ENCODE measurements around the gene QKI. TPM values are rescaled to one million over a fixed set of nuclear protein-coding genes. Genes with fewer than 3 reads are reported as not detected.

Gene QKI
- total RNA-seq, 1 donor from 2014 or later, result 204 TPM

DNA sequence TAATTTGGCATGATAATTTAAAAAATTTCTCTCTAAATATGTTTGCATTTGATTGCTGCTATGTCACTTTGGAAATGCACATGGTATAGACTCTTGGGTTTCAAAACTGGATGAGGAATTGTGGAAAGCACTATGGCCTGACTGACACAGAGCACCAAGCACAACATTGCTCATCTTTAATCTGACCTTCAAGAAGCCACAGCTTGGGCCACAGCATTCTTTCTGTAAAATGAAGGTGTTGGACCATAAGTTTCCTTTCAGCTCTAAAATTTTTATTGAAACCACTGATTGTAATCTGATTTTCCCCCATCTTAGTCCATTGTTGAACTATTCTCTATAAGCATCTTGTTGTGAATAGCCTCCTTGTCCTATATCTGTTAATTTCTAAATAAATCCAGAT is 41.0 kb downstream of the QKI start:
- FAIRE-seq (no peak), DNase-seq (ENCODE audit: low read depth) (peak; percentile 72)
- no peaks in the 10 kb centered on the region for H3K9me3 Mint-ChIP-seq (ENCODE audit: unreplicated experiment)
- Histone ChIP-seq H2AFZ (ENCODE audit: low read depth, low read length) (no peak overlapping the region), H3K9me3 (ENCODE audit: insufficient read depth, low read depth, low read length) (no peaks in the 10 kb centered on the region), H3K9ac (ENCODE audit: low read length) (no peak overlapping the region), H3K27me3 (ENCODE audit: insufficient read depth, low read length) (no peaks in the 10 kb centered on the region), H4K20me1 (ENCODE audit: insufficient read depth, low read length) (peaks cover 77% of the 10 kb centered on the region), H3K27ac (ENCODE audit: low read depth, low read length) (no peak overlapping the region), H3K4me3 (ENCODE audit: insufficient read depth, low read depth, low read length) (no peak overlapping the region), H3K4me1 (ENCODE audit: insufficient read depth, low read length) (peaks cover 39% of the 10 kb centered on the region), H3K79me2 (ENCODE audit: insufficient read depth, low read length) (peaks cover 97% of the 10 kb centered on the region), H3K36me3 (ENCODE audit: insufficient read depth, low read length) (peaks cover 6% of the 10 kb centered on the region), H3K4me2 (ENCODE audit: low read length) (no peak overlapping the region)
- H3K4me1 Mint-ChIP-seq (ENCODE audit: low read depth, unreplicated experiment), result peaks cover 52% of the 10 kb centered on the region
- peak overlapping the region; percentile 36 for H3K27ac Mint-ChIP-seq (ENCODE audit: unreplicated experiment)
- TF ChIP-seq, protein P1, sequence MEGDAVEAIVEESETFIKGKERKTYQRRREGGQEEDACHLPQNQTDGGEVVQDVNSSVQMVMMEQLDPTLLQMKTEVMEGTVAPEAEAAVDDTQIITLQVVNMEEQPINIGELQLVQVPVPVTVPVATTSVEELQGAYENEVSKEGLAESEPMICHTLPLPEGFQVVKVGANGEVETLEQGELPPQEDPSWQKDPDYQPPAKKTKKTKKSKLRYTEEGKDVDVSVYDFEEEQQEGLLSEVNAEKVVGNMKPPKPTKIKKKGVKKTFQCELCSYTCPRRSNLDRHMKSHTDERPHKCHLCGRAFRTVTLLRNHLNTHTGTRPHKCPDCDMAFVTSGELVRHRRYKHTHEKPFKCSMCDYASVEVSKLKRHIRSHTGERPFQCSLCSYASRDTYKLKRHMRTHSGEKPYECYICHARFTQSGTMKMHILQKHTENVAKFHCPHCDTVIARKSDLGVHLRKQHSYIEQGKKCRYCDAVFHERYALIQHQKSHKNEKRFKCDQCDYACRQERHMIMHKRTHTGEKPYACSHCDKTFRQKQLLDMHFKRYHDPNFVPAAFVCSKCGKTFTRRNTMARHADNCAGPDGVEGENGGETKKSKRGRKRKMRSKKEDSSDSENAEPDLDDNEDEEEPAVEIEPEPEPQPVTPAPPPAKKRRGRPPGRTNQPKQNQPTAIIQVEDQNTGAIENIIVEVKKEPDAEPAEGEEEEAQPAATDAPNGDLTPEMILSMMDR (IDR thresholded peaks at IDR 0.05; ENCODE audit: insufficient read depth, low read depth, low read length), result no peak
- TF ChIP-seq EZH2 (IDR thresholded peaks at IDR 0.05; ENCODE audit: insufficient read depth, low read length), result no peak
- H3K36me3 Mint-ChIP-seq (ENCODE audit: low read depth, unreplicated experiment), result peaks cover 2% of the 10 kb centered on the region
- H3K4me3 Mint-ChIP-seq (ENCODE audit: unreplicated experiment), result no peak overlapping the region
- no peaks in the 10 kb centered on the region for H3K27me3 Mint-ChIP-seq (ENCODE audit: low read depth, unreplicated experiment)

DNA sequence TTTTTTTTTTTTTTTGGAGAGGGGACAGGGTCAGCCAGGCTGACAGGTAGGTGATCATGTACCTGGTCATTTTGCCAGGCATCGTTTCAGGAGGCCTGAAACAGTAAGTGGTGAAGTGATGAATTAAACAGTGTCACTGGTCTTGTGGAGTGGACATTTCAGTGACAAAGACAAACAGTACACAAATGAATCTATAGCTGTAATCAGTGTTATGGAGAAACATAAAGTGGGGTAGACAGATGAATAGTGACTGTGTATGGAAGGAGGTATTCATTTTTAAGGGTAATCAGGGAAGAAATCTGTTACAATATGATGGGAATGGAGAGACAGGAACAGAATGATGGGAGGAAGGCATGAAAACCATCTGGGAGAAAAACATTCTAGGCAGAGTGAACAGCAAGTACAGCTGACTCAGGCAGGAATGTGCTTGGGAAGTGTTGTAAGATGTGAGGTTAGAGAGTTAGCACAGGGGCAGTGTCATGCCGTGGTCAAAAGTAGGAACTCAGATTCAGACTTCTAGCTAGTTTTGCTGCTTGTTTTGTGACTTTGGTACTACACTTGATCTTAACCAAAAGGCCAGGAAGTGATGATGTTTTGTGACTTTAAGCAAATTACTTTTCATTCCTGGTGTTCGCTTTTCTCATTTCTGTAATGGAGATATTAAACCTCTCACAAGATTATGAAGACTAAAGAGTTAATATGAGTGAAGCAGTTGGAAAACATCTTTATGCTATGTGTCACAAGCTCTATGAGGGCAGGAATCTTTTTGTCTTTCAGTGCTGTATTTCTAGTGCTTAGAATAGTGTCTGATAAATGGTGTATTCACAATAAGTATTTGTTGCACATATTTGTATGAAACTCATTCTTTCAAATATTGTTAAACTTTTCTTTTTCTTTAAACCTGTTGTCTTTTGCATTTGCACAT is 43.4 kb downstream of the QKI start:
- no peak for TF ChIP-seq EZH2 (IDR thresholded peaks at IDR 0.05; ENCODE audit: insufficient read depth, low read length)
- TF ChIP-seq, protein P1 (IDR thresholded peaks at IDR 0.05; ENCODE audit: insufficient read depth, low read depth, low read length), result no peak
- Mint-ChIP-seq H3K36me3 (ENCODE audit: low read depth, unreplicated experiment) (peaks cover 2% of the 10 kb centered on the region), H3K4me1 (ENCODE audit: low read depth, unreplicated experiment) (peaks cover 60% of the 10 kb centered on the region), H3K9me3 (ENCODE audit: unreplicated experiment) (no peaks in the 10 kb centered on the region), H3K27ac (ENCODE audit: unreplicated experiment) (peak overlapping the region; percentile 36), H3K4me3 (ENCODE audit: unreplicated experiment) (peak overlapping the region; percentile 15), H3K27me3 (ENCODE audit: low read depth, unreplicated experiment) (no peaks in the 10 kb centered on the region)
- Histone ChIP-seq H3K36me3 (ENCODE audit: insufficient read depth, low read length) (peaks cover 6% of the 10 kb centered on the region), H3K4me3 (ENCODE audit: insufficient read depth, low read depth, low read length) (no peak overlapping the region), H3K27ac (ENCODE audit: low read depth, low read length) (peak overlapping the region; percentile 87), H3K4me1 (ENCODE audit: insufficient read depth, low read length) (peaks cover 39% of the 10 kb centered on the region), H4K20me1 (ENCODE audit: insufficient read depth, low read length) (peaks cover 67% of the 10 kb centered on the region), H3K27me3 (ENCODE audit: insufficient read depth, low read length) (no peaks in the 10 kb centered on the region), H2AFZ (ENCODE audit: low read depth, low read length) (no peak overlapping the region), H3K9me3 (ENCODE audit: insufficient read depth, low read depth, low read length) (no peaks in the 10 kb centered on the region), H3K9ac (ENCODE audit: low read length) (peak overlapping the region; percentile 42), H3K79me2 (ENCODE audit: insufficient read depth, low read length) (peaks cover 97% of the 10 kb centered on the region), H3K4me2 (ENCODE audit: low read length) (peak overlapping the region; percentile 72)
- FAIRE-seq (peak; percentile 94), DNase-seq (ENCODE audit: low read depth) (peak; percentile 97)

DNA sequence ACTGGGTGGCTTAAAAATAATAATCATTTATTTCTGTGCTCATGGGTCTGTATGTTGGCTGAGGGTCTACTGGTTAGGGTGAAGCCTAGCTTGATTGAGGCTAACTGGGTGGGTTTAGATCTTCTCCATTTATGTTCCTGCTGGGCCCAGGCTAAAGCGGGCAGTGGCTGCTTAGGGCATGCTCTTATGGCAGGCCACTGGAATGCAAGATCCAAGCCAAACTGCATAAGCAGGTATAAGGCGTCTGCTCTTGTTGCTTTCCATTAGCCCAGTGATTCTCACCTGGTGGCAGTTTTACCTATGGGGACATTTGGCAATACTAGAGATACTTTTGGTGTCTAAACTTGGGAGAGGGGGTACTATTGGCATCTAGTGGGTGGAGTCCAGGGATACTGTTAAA is 44.5 kb downstream of the QKI start:
- no peaks in the 10 kb centered on the region for H3K9me3 ChIP-seq (ENCODE audit: insufficient read depth, low read depth, low read length)
- DNase-seq (ENCODE audit: low read depth) (no peak), FAIRE-seq (no peak)
- H3K36me3 Mint-ChIP-seq (ENCODE audit: low read depth, unreplicated experiment), result peaks cover 2% of the 10 kb centered on the region
- TF ChIP-seq, protein P1 (IDR thresholded peaks at IDR 0.05; ENCODE audit: insufficient read depth, low read depth, low read length), result no peak
- TF ChIP-seq EZH2 (IDR thresholded peaks at IDR 0.05; ENCODE audit: insufficient read depth, low read length), result no peak
- H3K79me2 ChIP-seq (ENCODE audit: insufficient read depth, low read length), result peaks cover 97% of the 10 kb centered on the region
- H3K27me3 Mint-ChIP-seq (ENCODE audit: low read depth, unreplicated experiment), result no peaks in the 10 kb centered on the region
- H3K27ac ChIP-seq (ENCODE audit: low read depth, low read length), result peak overlapping the region; percentile 87
- H3K27ac Mint-ChIP-seq (ENCODE audit: unreplicated experiment), result peak overlapping the region; percentile 74
- no peak overlapping the region for H2AFZ ChIP-seq (ENCODE audit: low read depth, low read length)
- peaks cover 39% of the 10 kb centered on the region for H3K4me1 ChIP-seq (ENCODE audit: insufficient read depth, low read length)
- peaks cover 6% of the 10 kb centered on the region for H3K36me3 ChIP-seq (ENCODE audit: insufficient read depth, low read length)
- peaks cover 68% of the 10 kb centered on the region for H4K20me1 ChIP-seq (ENCODE audit: insufficient read depth, low read length)
- H3K9me3 Mint-ChIP-seq (ENCODE audit: unreplicated experiment), result no peaks in the 10 kb centered on the region
- no peaks in the 10 kb centered on the region for H3K27me3 ChIP-seq (ENCODE audit: insufficient read depth, low read length)
- H3K4me2 ChIP-seq (ENCODE audit: low read length), result peak overlapping the region; percentile 92
- H3K9ac ChIP-seq (ENCODE audit: low read length), result peak overlapping the region; percentile 38
- no peak overlapping the region for H3K4me3 Mint-ChIP-seq (ENCODE audit: unreplicated experiment)
- no peak overlapping the region for H3K4me3 ChIP-seq (ENCODE audit: insufficient read depth, low read depth, low read length)
- H3K4me1 Mint-ChIP-seq (ENCODE audit: low read depth, unreplicated experiment), result peaks cover 65% of the 10 kb centered on the region
